ENCODE results near the gene ZNF77. TPM values are rescaled to one million over a fixed set of nuclear protein-coding genes. Genes with fewer than 3 reads are reported as not detected.
"Not testable (repeated sequence)": the region's sequence is repeated elsewhere in the genome, so short reads cannot be mapped to it uniquely, and the experiment has no call there.

Gene ZNF77
- total RNA-seq, 1 donor from 2014 or later, result 6.4 TPM

GRCh38 chr19:2896694-2897093 is 48.1 kb downstream of the ZNF77 start:
- no peak for TF ChIP-seq POLR2AphosphoS5 (IDR thresholded peaks at IDR 0.05; ENCODE audit: insufficient read depth in 1 of 2, low read depth in 1 of 2)
- TF ChIP-seq POLR2A (IDR thresholded peaks at IDR 0.05), result no peak
- TF ChIP-seq CTCF (IDR thresholded peaks at IDR 0.05), result no peak
- H3K9me3 ChIP-seq, result no peaks in the 10 kb centered on the region
- DNase-seq (ENCODE audit: extremely low spot score in 2 of 2), result no peak
- intact Hi-C loops (cut with DNase I), result no loop called here
- no peak overlapping the region for H3K4me3 ChIP-seq
- H3K4me1 ChIP-seq, result peaks cover 7% of the 10 kb centered on the region
- H3K27me3 ChIP-seq, result no peaks in the 10 kb centered on the region
- H3K36me3 ChIP-seq, result no peaks in the 10 kb centered on the region
- H3K27ac ChIP-seq, result no peak overlapping the region

GRCh38 chr19:2890531-2890930 is 54.2 kb downstream of the ZNF77 start:
- H3K4me3 ChIP-seq, result not testable (repeated sequence)

GRCh38 chr19:2888731-2889224 is 56.0 kb downstream of the ZNF77 start:
- TF ChIP-seq POLR2A (IDR thresholded peaks at IDR 0.05), result no peak
- TF ChIP-seq CTCF (IDR thresholded peaks at IDR 0.05), result no peak
- no peak for TF ChIP-seq POLR2AphosphoS5 (IDR thresholded peaks at IDR 0.05; ENCODE audit: insufficient read depth in 1 of 2, low read depth in 1 of 2)
- DNase-seq (ENCODE audit: extremely low spot score in 2 of 2), result no peak
- H3K9me3 ChIP-seq, result no peaks in the 10 kb centered on the region
- no peaks in the 10 kb centered on the region for H3K36me3 ChIP-seq
- peaks cover 7% of the 10 kb centered on the region for H3K4me1 ChIP-seq
- no peaks in the 10 kb centered on the region for H3K27me3 ChIP-seq
- intact Hi-C loops (cut with DNase I), result no loop called here
- H3K4me3 ChIP-seq, result peak overlapping the region in 1 of 2 donors; percentile 30
- no peak overlapping the region for H3K27ac ChIP-seq

More at GRCh38 chr19:2890531-2890930, 54.2 kb downstream of the ZNF77 start:
- H3K9me3 ChIP-seq; H3K27ac ChIP-seq; H3K36me3 ChIP-seq; H3K27me3 ChIP-seq; H3K4me1 ChIP-seq; DNase-seq (ENCODE audit: extremely low spot score in 2 of 2); intact Hi-C loops (cut with DNase I): not testable (repeated sequence)

GRCh38 chr19:2887391-2887914 is 57.3 kb downstream of the ZNF77 start:
- H3K36me3 ChIP-seq, result no peaks in the 10 kb centered on the region
- H3K4me1 ChIP-seq, result peaks cover 7% of the 10 kb centered on the region
- intact Hi-C loops (cut with DNase I), result no loop called here
- H3K27me3 ChIP-seq, result no peaks in the 10 kb centered on the region
- H3K27ac ChIP-seq, result no peak overlapping the region
- H3K4me3 ChIP-seq, result no peak overlapping the region
- H3K9me3 ChIP-seq, result no peaks in the 10 kb centered on the region
- DNase-seq (ENCODE audit: extremely low spot score in 2 of 2), result no peak
- peak in 1 of 2 donors; percentile 63 for TF ChIP-seq POLR2AphosphoS5 (IDR thresholded peaks at IDR 0.05; ENCODE audit: insufficient read depth in 1 of 2, low read depth in 1 of 2)
- TF ChIP-seq CTCF (IDR thresholded peaks at IDR 0.05), result peak; percentile 54 to 58 (median 55)
- no peak for TF ChIP-seq POLR2A (IDR thresholded peaks at IDR 0.05)

GRCh38 chr19:2885736-2886135 is 59.0 kb downstream of the ZNF77 start:
- Histone ChIP-seq H3K9me3 (no peaks in the 10 kb centered on the region), H3K27ac (no peak overlapping the region), H3K4me3 (no peak overlapping the region), H3K4me1 (peaks cover 7% of the 10 kb centered on the region), H3K36me3 (no peaks in the 10 kb centered on the region), H3K27me3 (no peaks in the 10 kb centered on the region)
- DNase-seq (ENCODE audit: extremely low spot score in 2 of 2), result no peak
- intact Hi-C loops (cut with DNase I), result no loop called here
- TF ChIP-seq CTCF (IDR thresholded peaks at IDR 0.05) (no peak), POLR2AphosphoS5 (IDR thresholded peaks at IDR 0.05; ENCODE audit: insufficient read depth in 1 of 2, low read depth in 1 of 2) (no peak), POLR2A (IDR thresholded peaks at IDR 0.05) (no peak)

All from vagina (tissue), 2 donors.